Measurements from ENCODE around the gene COL15A1.

- TF ChIP-seq POLR2A (IDR thresholded peaks at IDR 0.05) (no peak), CTCF (IDR thresholded peaks at IDR 0.05) (no peak)
Measured at GRCh38 chr9:98967680-98968079, 24.0 kb downstream of the COL15A1 start.
